Measurements from ENCODE around the gene IREB2. TPM values are rescaled to one million over a fixed set of nuclear protein-coding genes. Genes with fewer than 3 reads are reported as not detected.

The IREB2 gene
- total RNA-seq, 1 donor from 2014 or later = 48.7 TPM

- Histone ChIP-seq H3K4me3 (peak overlapping the region; percentile 92), H3K27me3 (no peaks in the 10 kb centered on the region), H3K36me3 (peaks cover 25% of the 10 kb centered on the region), H3K9me3 (no peaks in the 10 kb centered on the region), H3K27ac (peak overlapping the region; percentile 85), H3K4me1 (peaks cover 29% of the 10 kb centered on the region)
- DNase-seq = no peak
- ATAC-seq = no peak
- TF ChIP-seq CTCF (IDR thresholded peaks at IDR 0.05) = no peak
- intact Hi-C loops (cut with DNase I) = no loop called here
Measured at GRCh38 chr15:78437107-78437761, 782 bp upstream of the IREB2 start.

- ATAC-seq = no peak
- intact Hi-C loops (cut with DNase I) = no loop called here
Measured at GRCh38 chr15:78438619-78439285, 736 bp downstream of the IREB2 start.

GRCh38 chr15:78440375-78441373 lies 2.7 kb downstream of the IREB2 start:
- DNase-seq = no peak
- intact Hi-C loops (cut with DNase I) = no loop called here
- no peak for ATAC-seq
- H3K4me1 ChIP-seq = peaks cover 36% of the 10 kb centered on the region
- H3K27ac ChIP-seq = no peak overlapping the region
- H3K27me3 ChIP-seq = no peaks in the 10 kb centered on the region
- H3K4me3 ChIP-seq = no peak overlapping the region
- no peaks in the 10 kb centered on the region for H3K9me3 ChIP-seq
- TF ChIP-seq CTCF (IDR thresholded peaks at IDR 0.05) = no peak
- H3K36me3 ChIP-seq = peaks cover 59% of the 10 kb centered on the region

More at GRCh38 chr15:78438619-78439285, 736 bp downstream of the IREB2 start:
- peak; percentile 19 for TF ChIP-seq CTCF (IDR thresholded peaks at IDR 0.05)
- Histone ChIP-seq H3K27ac (peak overlapping the region; percentile 95), H3K4me1 (peaks cover 36% of the 10 kb centered on the region), H3K4me3 (peak overlapping the region; percentile 92), H3K36me3 (peaks cover 40% of the 10 kb centered on the region), H3K9me3 (no peaks in the 10 kb centered on the region), H3K27me3 (no peaks in the 10 kb centered on the region)
- DNase-seq = no peak

- Histone ChIP-seq H3K27ac (no peak overlapping the region), H3K27me3 (no peaks in the 10 kb centered on the region), H3K4me3 (no peak overlapping the region), H3K9me3 (no peaks in the 10 kb centered on the region), H3K4me1 (peaks cover 54% of the 10 kb centered on the region), H3K36me3 (peaks cover 85% of the 10 kb centered on the region)
- intact Hi-C loops (cut with DNase I) = no loop called here
- ATAC-seq = no peak
- no peak for DNase-seq
- TF ChIP-seq CTCF (IDR thresholded peaks at IDR 0.05) = no peak
Measured at GRCh38 chr15:78444255-78444654, 6.2 kb downstream of the IREB2 start.

- no peaks in the 10 kb centered on the region for H3K9me3 ChIP-seq
- DNase-seq = no peak
- TF ChIP-seq CTCF (IDR thresholded peaks at IDR 0.05) = no peak
- no peak overlapping the region for H3K4me3 ChIP-seq
- no peak overlapping the region for H3K27ac ChIP-seq
- peaks cover 50% of the 10 kb centered on the region for H3K4me1 ChIP-seq
- intact Hi-C loops (cut with DNase I) = no loop called here
- ATAC-seq = no peak
- H3K36me3 ChIP-seq = peaks cover 72% of the 10 kb centered on the region
- no peaks in the 10 kb centered on the region for H3K27me3 ChIP-seq
Measured at GRCh38 chr15:78445875-78446274, 7.9 kb downstream of the IREB2 start.

Measured in upper lobe of right lung (tissue), 1 donor.